ENCODE data around the gene NCLN. TPM values are rescaled to one million over a fixed set of nuclear protein-coding genes. Genes with fewer than 3 reads are reported as not detected.
A peak's percentile ranks its signal among the peaks of the same experiment; 100 is the strongest.

The NCLN gene
- total and polyA plus RNA-seq, 8 donors: 29.1 to 121 (median 39.1) TPM

- Histone ChIP-seq H3K4me1 (peaks cover 8 to 53% of the 10 kb centered on the region in 2 donors), H3K4me3 (no peak overlapping the region), H3K9me3 (no peaks in the 10 kb centered on the region), H3K27ac (peak overlapping the region; percentile 86 to 96), H3K27me3 (no peaks in the 10 kb centered on the region), H3K36me3 (no peaks in the 10 kb centered on the region)
- DNase-seq: peak; percentile 34 to 91 (median 84)
- peak; percentile 66 for ATAC-seq
- TF ChIP-seq, protein P1, sequence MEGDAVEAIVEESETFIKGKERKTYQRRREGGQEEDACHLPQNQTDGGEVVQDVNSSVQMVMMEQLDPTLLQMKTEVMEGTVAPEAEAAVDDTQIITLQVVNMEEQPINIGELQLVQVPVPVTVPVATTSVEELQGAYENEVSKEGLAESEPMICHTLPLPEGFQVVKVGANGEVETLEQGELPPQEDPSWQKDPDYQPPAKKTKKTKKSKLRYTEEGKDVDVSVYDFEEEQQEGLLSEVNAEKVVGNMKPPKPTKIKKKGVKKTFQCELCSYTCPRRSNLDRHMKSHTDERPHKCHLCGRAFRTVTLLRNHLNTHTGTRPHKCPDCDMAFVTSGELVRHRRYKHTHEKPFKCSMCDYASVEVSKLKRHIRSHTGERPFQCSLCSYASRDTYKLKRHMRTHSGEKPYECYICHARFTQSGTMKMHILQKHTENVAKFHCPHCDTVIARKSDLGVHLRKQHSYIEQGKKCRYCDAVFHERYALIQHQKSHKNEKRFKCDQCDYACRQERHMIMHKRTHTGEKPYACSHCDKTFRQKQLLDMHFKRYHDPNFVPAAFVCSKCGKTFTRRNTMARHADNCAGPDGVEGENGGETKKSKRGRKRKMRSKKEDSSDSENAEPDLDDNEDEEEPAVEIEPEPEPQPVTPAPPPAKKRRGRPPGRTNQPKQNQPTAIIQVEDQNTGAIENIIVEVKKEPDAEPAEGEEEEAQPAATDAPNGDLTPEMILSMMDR (IDR thresholded peaks at IDR 0.05): no peak
- intact Hi-C loops (cut with DNase I): no loop called here
Measured at GRCh38 chr19:3175781-3176714, 9.7 kb upstream of the NCLN start.

- peak; percentile 92 for ATAC-seq
- Histone ChIP-seq H3K36me3 (no peaks in the 10 kb centered on the region), H3K27ac (peak overlapping the region; percentile 86 to 96), H3K27me3 (no peaks in the 10 kb centered on the region), H3K9me3 (no peaks in the 10 kb centered on the region), H3K4me3 (peak overlapping the region in 1 of 2 donors; percentile 24), H3K4me1 (peaks cover 8 to 61% of the 10 kb centered on the region in 2 donors)
- intact Hi-C loops (cut with DNase I): no loop called here
- DNase-seq: peak in 3 of 4 donors; percentile 52 to 91 (median 87)
- TF ChIP-seq, protein P1 (IDR thresholded peaks at IDR 0.05): no peak
Measured at GRCh38 chr19:3176715-3177501, 8.8 kb upstream of the NCLN start.

DNA sequence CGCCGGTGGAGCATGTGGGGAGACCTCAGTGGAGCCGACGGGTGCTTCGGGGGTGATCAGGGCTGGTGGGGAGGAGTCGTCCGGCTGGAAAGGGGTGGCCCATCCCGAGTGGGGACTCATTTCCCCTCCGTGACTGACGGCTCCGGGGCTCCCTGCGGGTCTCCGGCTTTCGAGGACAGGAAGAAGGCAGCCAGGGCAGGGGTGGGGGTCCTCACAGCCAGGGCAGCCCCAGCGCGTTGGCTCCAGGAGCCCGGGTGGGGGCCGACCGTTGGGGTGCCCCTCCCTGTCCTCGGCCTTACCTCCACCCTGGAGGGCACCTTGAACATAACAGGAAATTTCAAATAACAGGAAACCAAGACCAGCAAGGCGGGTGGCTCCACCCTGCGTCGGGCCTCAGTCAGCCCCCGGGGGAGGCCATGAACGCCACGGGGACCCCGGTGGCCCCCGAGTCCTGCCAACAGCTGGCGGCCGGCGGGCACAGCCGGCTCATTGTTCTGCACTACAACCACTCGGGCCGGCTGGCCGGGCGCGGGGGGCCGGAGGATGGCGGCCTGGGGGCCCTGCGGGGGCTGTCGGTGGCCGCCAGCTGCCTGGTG lies 7.3 kb upstream of the NCLN start, which contains the start of gene S1PR4:
TSS of gene S1PR4 (plus strand) at position 393 of the 596 bp plus-strand sequence. CDS start at position 417, 24 bp downstream.
- Histone ChIP-seq H3K9me3 (no peaks in the 10 kb centered on the region), H3K27ac (peak within 1 kb of the TSS; percentile 85 to 97), H3K27me3 (no peaks in the 10 kb centered on the region), H3K4me1 (peaks cover 8 to 72% of the 10 kb centered on the region in 2 donors), H3K4me3 (peak within 1 kb of the TSS; percentile 21 to 63), H3K36me3 (no peaks in the 10 kb centered on the region)
- intact Hi-C loops (cut with DNase I): no loop called here
- DNase-seq (peak in 1 of 4 donors; percentile 86), ATAC-seq (peak; percentile 2)
- TF ChIP-seq, protein P1 (IDR thresholded peaks at IDR 0.05): peak in 1 of 2 donors; percentile 27

DNA sequence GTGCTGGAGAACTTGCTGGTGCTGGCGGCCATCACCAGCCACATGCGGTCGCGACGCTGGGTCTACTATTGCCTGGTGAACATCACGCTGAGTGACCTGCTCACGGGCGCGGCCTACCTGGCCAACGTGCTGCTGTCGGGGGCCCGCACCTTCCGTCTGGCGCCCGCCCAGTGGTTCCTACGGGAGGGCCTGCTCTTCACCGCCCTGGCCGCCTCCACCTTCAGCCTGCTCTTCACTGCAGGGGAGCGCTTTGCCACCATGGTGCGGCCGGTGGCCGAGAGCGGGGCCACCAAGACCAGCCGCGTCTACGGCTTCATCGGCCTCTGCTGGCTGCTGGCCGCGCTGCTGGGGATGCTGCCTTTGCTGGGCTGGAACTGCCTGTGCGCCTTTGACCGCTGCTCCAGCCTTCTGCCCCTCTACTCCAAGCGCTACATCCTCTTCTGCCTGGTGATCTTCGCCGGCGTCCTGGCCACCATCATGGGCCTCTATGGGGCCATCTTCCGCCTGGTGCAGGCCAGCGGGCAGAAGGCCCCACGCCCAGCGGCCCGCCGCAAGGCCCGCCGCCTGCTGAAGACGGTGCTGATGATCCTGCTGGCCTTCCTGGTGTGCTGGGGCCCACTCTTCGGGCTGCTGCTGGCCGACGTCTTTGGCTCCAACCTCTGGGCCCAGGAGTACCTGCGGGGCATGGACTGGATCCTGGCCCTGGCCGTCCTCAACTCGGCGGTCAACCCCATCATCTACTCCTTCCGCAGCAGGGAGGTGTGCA lies 6.6 kb upstream of the NCLN start:
- Histone ChIP-seq H3K4me3 (peak overlapping the region; percentile 21 to 63), H3K36me3 (no peaks in the 10 kb centered on the region), H3K27ac (peak overlapping the region; percentile 85 to 97), H3K4me1 (peaks cover 8 to 79% of the 10 kb centered on the region in 2 donors), H3K9me3 (no peaks in the 10 kb centered on the region), H3K27me3 (no peaks in the 10 kb centered on the region)
- TF ChIP-seq, protein P1 (IDR thresholded peaks at IDR 0.05): no peak
- intact Hi-C loops (cut with DNase I): no loop called here
- no peak for ATAC-seq
- peak in 1 of 4 donors; percentile 85 for DNase-seq
